Measurements from ENCODE around the gene UCP1. TPM values are rescaled to one million over a fixed set of nuclear protein-coding genes. Genes with fewer than 3 reads are reported as not detected.

UCP1 gene
- not detected in 2 replicates for total RNA-seq

GRCh38 chr4:140568507-140569306 lies at the start of gene UCP1:
Gene UCP1 (minus strand): TSS chr4:140568961. CDS start chr4:140568729, 232 bp downstream.

DNA sequence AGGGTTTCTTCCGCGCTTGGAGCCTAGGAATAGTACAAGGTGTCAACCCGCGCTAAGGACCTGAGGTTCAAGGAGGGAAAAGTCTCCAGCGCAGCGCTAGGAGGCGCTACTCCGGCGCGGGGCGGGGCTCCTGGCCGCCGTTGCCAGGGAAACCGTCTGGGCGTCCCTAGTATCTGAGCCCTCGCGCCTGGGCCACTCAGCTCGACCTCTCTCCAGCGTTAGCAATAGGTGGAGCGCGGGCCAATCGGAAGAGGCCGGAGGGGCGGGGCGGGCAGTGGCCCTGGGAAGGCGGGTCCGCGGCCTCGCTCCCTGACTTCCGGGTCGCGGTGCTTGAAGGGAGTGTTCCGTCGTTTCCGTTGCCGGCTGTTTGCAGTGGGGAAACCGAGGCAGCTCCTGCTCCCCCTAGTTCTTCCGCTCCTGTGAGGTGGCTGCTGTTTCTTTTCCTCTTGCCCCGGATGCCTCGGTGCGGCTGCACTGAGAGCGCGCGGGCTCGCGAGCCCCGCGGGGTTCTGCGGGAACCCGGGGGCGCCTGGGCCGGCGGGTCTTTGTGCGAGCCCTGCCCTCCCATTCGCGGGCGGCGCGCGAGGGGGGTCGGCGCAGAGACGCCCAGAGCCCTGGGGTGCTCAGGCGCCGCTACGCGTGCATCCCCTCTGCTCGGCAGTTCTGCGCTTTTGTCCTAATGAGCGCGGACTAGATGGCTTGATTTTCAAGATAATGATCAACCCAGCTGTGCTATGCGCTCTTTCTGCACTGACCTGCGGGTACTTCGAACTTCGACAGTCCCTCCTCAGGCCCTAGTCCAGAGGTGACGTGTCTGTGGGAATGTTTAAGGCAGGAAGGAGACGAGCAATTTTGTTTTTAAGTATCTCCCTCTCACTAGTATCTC lies 44.7 kb downstream of the UCP1 start, which contains the start of gene ELMOD2:
ELMOD2 (plus strand) TSS at position 312 of the 886 bp plus-strand sequence. CDS start 1,261 bp downstream, outside the sequence.

Small RNA genes within 50 kb of the gene (small RNA-seq; reads per million reads assigned to genes)
- gene AC108019.1 (not detected), gene RN7SL152P (not detected)

Other genes starting within 250 kb of the UCP1 start
- 76.4 and 91.7 TPM in 2 replicates for gene SCOC, start 195.3 kb downstream of the UCP1 start, total RNA-seq
- 0.39 and 0.54 TPM in 2 replicates for gene CLGN, start 141.3 kb downstream of the UCP1 start, total RNA-seq
- gene MGAT4D, start 70.7 kb downstream of the UCP1 start, total RNA-seq: not detected in 2 replicates
- 44.8 and 45.9 TPM in 2 replicates for gene ELMOD2, start 44.8 kb downstream of the UCP1 start, total RNA-seq
- gene TBC1D9, start 187.4 kb upstream of the UCP1 start, total RNA-seq: 17.2 and 18.4 TPM in 2 replicates